Esophagus muscularis mucosa (tissue), 3 donors: ENCODE measurements around the gene BBS9.

Source experiments
- POLR2A ChIP-seq: fragments of 450-650 bp; IDR thresholded peaks from one replicate; pipeline ENCODE4 v1.6.1; 2017; ENCODE audit warnings: antibody characterized with exemption, moderate library complexity, mild to moderate bottlenecking, low read depth
- TF ChIP-seq, protein P1 (sequence below), 3 experiments: fragments of 200-600 bp in 2 of 3; fragments of 450-650 bp in 1 of 3; sonication (generic) in 2 of 3; IDR thresholded peaks; one replicate each; pipeline ENCODE4 v1.5.1; 2017 to 2019; ENCODE audit warnings: antibody characterized with exemption in 3 of 3, mild to moderate bottlenecking in 2 of 3, moderate library complexity in 1 of 3

GRCh38 chr7:33472348-33473025, 343.1 kb downstream of the BBS9 start:
- no peak for TF ChIP-seq POLR2A
- TF ChIP-seq, protein P1, sequence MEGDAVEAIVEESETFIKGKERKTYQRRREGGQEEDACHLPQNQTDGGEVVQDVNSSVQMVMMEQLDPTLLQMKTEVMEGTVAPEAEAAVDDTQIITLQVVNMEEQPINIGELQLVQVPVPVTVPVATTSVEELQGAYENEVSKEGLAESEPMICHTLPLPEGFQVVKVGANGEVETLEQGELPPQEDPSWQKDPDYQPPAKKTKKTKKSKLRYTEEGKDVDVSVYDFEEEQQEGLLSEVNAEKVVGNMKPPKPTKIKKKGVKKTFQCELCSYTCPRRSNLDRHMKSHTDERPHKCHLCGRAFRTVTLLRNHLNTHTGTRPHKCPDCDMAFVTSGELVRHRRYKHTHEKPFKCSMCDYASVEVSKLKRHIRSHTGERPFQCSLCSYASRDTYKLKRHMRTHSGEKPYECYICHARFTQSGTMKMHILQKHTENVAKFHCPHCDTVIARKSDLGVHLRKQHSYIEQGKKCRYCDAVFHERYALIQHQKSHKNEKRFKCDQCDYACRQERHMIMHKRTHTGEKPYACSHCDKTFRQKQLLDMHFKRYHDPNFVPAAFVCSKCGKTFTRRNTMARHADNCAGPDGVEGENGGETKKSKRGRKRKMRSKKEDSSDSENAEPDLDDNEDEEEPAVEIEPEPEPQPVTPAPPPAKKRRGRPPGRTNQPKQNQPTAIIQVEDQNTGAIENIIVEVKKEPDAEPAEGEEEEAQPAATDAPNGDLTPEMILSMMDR (IDR thresholded peaks at IDR 0.05): no peak
